ENCODE data around the gene ICE2.

Gene ICE2

GRCh38 chr15:60486742-60487141 lies 7.8 kb upstream of the ICE2 start:
- no peak for DNase-seq

GRCh38 chr15:60485365-60486055 lies 6.6 kb upstream of the ICE2 start:
- DNase-seq, result no peak

GRCh38 chr15:60483042-60483441 lies 4.1 kb upstream of the ICE2 start:
- no peak for DNase-seq

GRCh38 chr15:60480888-60481287 lies 1.9 kb upstream of the ICE2 start:
- DNase-seq, result no peak

- DNase-seq, result peak; percentile 20
Measured at GRCh38 chr15:60480149-60480548, 1.2 kb upstream of the ICE2 start.

- DNase-seq, result peak; percentile 31
Measured at GRCh38 chr15:60479361-60480110, 594 bp upstream of the ICE2 start.

GRCh38 chr15:60477916-60478565 lies 901 bp downstream of the ICE2 start:
- DNase-seq, result peak; percentile 48

GRCh38 chr15:60477164-60477563 lies 1.8 kb downstream of the ICE2 start:
- no peak for DNase-seq

- DNase-seq, result peak; percentile 23
Measured at GRCh38 chr15:60476713-60477112, 2.2 kb downstream of the ICE2 start.

- DNase-seq, result no peak
Measured at GRCh38 chr15:60473135-60473534, 5.8 kb downstream of the ICE2 start.

GRCh38 chr15:60471314-60471713 lies 7.6 kb downstream of the ICE2 start:
- no peak for DNase-seq

- peak; percentile 12 for DNase-seq
Measured at GRCh38 chr15:60469893-60470641, 8.9 kb downstream of the ICE2 start.

GRCh38 chr15:60464836-60465630 lies 13.9 kb downstream of the ICE2 start:
- DNase-seq, result no peak

- no peak for DNase-seq
Measured at GRCh38 chr15:60462027-60462426, 16.9 kb downstream of the ICE2 start.

GRCh38 chr15:60460931-60461330 lies 18.0 kb downstream of the ICE2 start:
- DNase-seq, result no peak

GRCh38 chr15:60458721-60459120 lies 20.2 kb downstream of the ICE2 start:
- no peak for DNase-seq

- DNase-seq, result no peak
Measured at GRCh38 chr15:60457985-60458384, 21.0 kb downstream of the ICE2 start.

GRCh38 chr15:60454824-60455223 lies 24.1 kb downstream of the ICE2 start:
- no peak for DNase-seq

GRCh38 chr15:60448668-60449360 lies 30.1 kb downstream of the ICE2 start:
- DNase-seq, result no peak

- no peak for DNase-seq
Measured at GRCh38 chr15:60444289-60444912, 34.5 kb downstream of the ICE2 start.

- DNase-seq, result no peak
Measured at GRCh38 chr15:60442763-60443162, 36.2 kb downstream of the ICE2 start.

All from hematopoietic multipotent progenitor cell treated with erythropoietin and hydrocortisone succinate and interleukin-3 and kit ligand, for 8 days (in vitro differentiated cells).